HG03280 (cell line): ENCODE data around the gene APRT.

Source experiments
- ATAC-seq: cut with Tn5 transposase; IDR thresholded peaks from one replicate; pipeline ENCODE4 v1.9.1; 2021; ENCODE audit warnings: mild to moderate bottlenecking, moderate library complexity; ENCODE audit not compliant: unreplicated experiment

Gene APRT

GRCh38 chr16:88842308-88842756 lies 30.6 kb upstream of the APRT start:
- no peak for ATAC-seq

DNA sequence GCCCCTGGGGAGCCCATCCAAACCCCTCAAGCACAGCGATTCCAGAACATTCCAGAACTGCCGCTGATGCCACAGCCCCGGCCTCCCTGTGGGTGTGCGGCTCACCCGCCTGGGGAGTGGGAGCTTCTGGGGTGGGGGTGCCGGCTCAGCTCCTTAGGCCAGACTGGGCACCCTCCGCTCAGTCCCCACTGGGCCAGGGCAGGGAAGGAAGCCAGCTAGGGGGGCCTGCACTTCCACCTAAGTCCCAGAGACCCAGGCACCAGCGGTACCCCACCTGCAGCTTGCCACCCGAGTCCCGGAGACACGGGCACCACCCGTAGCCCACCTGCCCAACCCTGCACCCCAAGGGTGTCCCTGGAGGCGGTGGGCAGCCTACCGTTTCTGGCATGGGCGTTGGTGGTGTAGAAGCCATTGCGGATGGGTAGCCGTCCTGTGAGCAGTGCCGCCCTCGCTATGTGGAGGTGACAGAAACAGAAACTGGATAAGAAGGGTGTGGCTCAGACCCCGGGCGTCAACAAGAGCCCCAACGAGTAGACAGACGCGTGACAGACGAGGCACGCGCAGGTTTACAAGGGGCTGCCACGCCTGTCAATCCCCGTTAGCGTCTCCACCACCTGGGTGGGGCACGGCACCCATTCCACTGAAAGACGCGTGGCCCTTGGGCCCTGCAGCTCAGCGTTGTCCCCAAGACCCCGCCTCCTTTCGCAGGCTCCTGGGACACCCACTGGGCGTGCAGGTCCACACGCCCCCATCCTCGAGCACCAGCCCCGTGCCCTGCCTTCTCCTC lies 30.0 kb upstream of the APRT start:
- ATAC-seq: no peak

DNA sequence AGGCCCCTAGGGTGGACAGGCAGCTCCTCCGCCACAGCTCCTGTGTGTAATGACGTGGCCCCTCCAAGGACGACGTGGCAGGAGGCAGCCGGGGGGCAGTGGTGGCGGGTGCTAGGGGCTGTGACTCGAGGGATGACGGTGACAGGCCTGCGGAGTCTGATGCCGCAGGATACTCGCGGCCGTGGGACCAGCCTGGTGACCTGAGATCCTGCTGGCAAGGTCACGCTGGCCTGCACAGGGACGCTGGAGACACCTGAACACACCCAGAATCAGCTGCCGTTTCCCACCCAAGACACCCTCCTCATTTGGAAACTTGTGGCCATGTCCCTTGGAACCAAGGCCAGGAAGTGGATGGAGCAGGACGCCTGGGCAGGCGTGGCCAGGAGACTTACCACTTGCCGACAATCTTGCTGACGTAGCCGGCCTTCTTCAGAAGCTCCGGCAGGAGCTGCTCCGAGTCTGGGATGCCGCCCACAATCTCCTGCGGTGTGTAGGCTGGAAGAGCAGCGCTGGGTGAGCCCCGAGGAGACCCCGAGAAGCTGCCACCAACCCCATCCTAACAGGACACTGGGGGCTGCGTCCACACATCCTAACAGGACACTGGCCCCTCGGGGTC lies 29.0 kb upstream of the APRT start:
- ATAC-seq: no peak

- ATAC-seq: no peak
These were observed 28.2 kb upstream of the APRT start for GRCh38 chr16:88839745-88840599.

DNA sequence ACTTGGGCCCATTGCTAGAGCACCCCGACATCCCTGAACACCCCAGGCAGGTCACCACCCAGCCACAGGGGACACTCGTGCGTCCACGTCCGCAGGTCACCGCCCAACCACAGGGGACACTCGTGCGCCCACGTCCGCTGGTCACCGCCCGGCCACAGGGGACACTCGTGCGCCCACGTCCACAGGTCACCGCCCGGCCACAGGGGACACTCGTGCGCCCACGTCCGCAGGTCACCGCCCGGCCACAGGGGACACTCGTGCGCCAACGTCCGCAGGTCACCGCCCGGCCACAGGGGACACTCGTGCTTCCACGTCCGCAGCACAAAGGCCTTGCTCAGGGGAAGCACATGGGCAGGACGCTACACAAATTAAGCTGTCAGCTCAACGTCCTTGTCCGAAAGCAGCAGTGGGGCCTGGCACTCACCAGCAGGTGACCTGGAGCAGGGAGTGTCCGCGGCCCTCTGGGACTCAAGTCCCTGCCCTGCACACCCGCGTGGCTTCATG lies 27.4 kb upstream of the APRT start:
- ATAC-seq: no peak

GRCh38 chr16:88838566-88838965 lies 26.8 kb upstream of the APRT start:
- ATAC-seq: no peak

- ATAC-seq: no peak
These were observed 26.1 kb upstream of the APRT start for GRCh38 chr16:88837806-88838205.

GRCh38 chr16:88836791-88837190 lies 25.1 kb upstream of the APRT start:
- ATAC-seq: no peak

- ATAC-seq: no peak
These were observed 24.1 kb upstream of the APRT start for GRCh38 chr16:88835818-88836217.

GRCh38 chr16:88835383-88835782 lies 23.7 kb upstream of the APRT start:
- no peak for ATAC-seq

- ATAC-seq: no peak
These were observed 22.9 kb upstream of the APRT start for GRCh38 chr16:88834670-88835069.

GRCh38 chr16:88833086-88833485 lies 21.4 kb upstream of the APRT start:
- no peak for ATAC-seq

GRCh38 chr16:88831838-88832237 lies 20.1 kb upstream of the APRT start:
- ATAC-seq: no peak

- ATAC-seq: no peak
These were observed 19.1 kb upstream of the APRT start for GRCh38 chr16:88830783-88831182.

DNA sequence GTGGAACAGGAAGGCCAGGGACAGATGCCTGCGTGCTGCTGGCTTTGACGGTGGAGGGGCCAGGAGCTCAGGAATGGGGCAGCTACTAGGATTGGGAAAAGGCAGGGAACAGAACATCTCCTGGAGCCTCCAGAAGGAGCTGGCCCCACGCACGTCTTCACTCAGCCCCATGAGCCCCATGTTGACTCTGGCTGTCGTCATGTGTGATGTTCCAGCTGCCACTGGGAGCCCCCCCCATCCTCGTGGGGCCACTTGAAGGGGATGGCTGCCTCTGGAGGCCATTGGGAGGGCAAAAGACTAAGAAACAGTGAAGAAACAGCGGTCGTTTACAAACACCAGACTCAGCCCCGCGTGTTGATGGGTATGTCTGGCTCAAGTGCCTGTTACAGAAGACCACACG lies 18.5 kb upstream of the APRT start:
- no peak for ATAC-seq

- ATAC-seq: no peak
These were observed 17.0 kb upstream of the APRT start for GRCh38 chr16:88828711-88829110.

DNA sequence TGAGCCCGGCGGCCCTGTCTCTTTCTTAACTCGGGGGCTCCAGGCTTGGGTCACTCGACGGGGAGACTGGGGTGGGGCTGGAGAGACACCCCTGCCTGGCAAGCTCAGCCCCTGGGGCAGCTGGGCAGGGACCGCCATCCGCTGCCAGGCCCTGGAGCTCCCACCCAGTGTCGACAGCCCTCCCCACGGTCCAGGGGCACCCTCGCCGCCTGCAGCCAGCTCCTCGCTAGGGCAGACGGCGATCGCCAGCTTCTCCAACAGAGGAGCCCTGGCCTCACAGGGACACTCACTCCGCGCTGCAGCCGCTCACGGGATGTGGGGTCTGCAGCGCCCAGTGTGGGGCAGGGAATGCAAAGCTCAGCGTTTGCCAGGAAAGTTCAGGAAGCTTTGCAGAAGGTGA lies 16.0 kb upstream of the APRT start:
- no peak for ATAC-seq

DNA sequence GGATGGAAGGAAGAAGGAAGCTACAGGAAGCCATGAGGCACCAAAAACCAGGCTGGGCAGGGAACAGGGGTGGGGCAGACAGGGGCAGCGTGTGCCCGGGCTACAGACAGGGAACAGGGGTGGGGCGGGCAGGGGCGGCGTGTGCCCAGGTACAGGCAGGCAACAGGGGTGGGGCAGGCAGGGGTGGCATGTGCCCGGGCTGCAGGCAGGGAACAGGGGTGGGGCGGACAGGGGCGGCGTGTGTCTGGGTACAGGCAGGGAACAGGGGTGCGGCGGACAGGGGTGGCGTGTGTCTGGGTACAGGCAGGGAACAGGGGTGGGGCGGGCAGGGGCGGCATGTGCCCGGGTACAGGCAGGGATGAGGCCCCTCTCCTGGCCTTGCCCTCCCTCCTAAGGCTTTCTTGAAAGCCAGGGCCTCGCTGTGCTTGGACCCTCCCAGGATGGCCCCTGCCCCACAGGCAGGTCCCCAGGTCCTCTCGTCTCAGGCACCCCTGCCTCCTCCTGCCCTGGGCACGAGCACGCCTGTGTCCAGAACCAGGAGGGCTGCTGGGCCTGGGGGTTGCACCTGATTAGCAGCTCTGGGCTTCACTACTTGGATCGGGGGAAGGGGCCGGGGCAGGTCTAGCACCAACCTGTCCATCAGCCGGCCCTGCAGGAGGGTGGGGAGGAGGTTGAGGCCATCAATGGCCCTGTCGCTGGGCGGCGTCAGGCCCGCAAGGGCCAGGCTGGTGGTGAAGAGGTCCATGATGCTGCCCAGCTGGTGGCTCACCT lies 14.5 kb upstream of the APRT start:
- ATAC-seq: no peak

DNA sequence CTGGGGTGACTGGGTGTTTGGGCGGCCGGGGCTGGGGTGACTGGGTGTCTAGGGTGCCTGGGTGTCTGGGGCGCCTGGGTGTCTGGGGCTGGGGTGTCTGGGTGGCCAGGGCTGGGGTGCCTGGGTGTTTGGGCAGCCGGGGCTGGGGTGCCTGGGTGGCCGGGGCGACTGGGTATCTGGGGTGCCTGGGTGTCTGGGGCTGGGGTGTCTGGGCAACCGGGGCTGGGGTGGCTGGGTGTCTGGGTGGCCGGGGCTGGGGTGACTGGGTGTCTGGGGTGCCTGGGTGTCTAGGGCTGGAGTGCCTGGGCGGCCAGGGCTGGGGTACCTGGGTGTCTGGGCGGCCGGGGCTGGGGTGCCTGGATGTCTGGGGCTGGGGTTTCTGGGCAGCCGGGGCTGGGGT lies 13.4 kb upstream of the APRT start:
- no peak for ATAC-seq

- ATAC-seq: no peak
These were observed 12.7 kb upstream of the APRT start for GRCh38 chr16:88824256-88825077.
